Measurements from ENCODE around the gene PSPC1.
"Not testable (repeated sequence)": the region's sequence is repeated elsewhere in the genome, so short reads cannot be mapped to it uniquely, and the experiment has no call there.

The PSPC1 gene

GRCh38 chr13:19782727-19783682, at the start of gene PSPC1:
PSPC1 (minus strand) TSS chr13:19782945; CDS start chr13:19782757, 188 bp downstream.
- in situ Hi-C loops (cut with HindIII; ENCODE audit: low pct_unique_long_range_greater_than_20kb, low sequenced_read_pairs): not testable (repeated sequence)
- peak; percentile 83 to 94 for DNase-seq (ENCODE audit: low read depth in 1 of 2, low spot score in 1 of 2)

- no peak for TF ChIP-seq JUND (IDR thresholded peaks at IDR 0.05; ENCODE audit: low read depth)
- DNase-seq (ENCODE audit: low read depth in 1 of 2, low spot score in 1 of 2): no peak
- in situ Hi-C loops (cut with HindIII; ENCODE audit: low pct_unique_long_range_greater_than_20kb, low sequenced_read_pairs): no loop called here
These were observed 39.9 kb upstream of the PSPC1 start for GRCh38 chr13:19822673-19823072.

- TF ChIP-seq JUND (IDR thresholded peaks at IDR 0.05; ENCODE audit: low read depth): no peak
- in situ Hi-C loops (cut with HindIII; ENCODE audit: low pct_unique_long_range_greater_than_20kb, low sequenced_read_pairs): no loop called here
- peak; percentile 48 to 83 for DNase-seq (ENCODE audit: low read depth in 1 of 2, low spot score in 1 of 2)
These were observed 35.6 kb upstream of the PSPC1 start for GRCh38 chr13:19818223-19818842.

- TF ChIP-seq JUND (IDR thresholded peaks at IDR 0.05; ENCODE audit: low read depth): no peak
- in situ Hi-C loops (cut with HindIII; ENCODE audit: low pct_unique_long_range_greater_than_20kb, low sequenced_read_pairs): no loop called here
- no peak for DNase-seq (ENCODE audit: low read depth in 1 of 2, low spot score in 1 of 2)
These were observed 34.9 kb upstream of the PSPC1 start for GRCh38 chr13:19817510-19818158.

- in situ Hi-C loops (cut with HindIII; ENCODE audit: low pct_unique_long_range_greater_than_20kb, low sequenced_read_pairs): no loop called here
- no peak for TF ChIP-seq JUND (IDR thresholded peaks at IDR 0.05; ENCODE audit: low read depth)
- DNase-seq (ENCODE audit: low read depth in 1 of 2, low spot score in 1 of 2): no peak
These were observed 34.4 kb upstream of the PSPC1 start for GRCh38 chr13:19817106-19817505.

- in situ Hi-C loops (cut with HindIII; ENCODE audit: low pct_unique_long_range_greater_than_20kb, low sequenced_read_pairs); DNase-seq (ENCODE audit: low read depth in 1 of 2, low spot score in 1 of 2): not testable (repeated sequence)
These were observed 33.1 kb upstream of the PSPC1 start for GRCh38 chr13:19815842-19816241.

- in situ Hi-C loops (cut with HindIII; ENCODE audit: low pct_unique_long_range_greater_than_20kb, low sequenced_read_pairs): no loop called here
- no peak for TF ChIP-seq JUND (IDR thresholded peaks at IDR 0.05; ENCODE audit: low read depth)
These were observed 28.5 kb upstream of the PSPC1 start for GRCh38 chr13:19810996-19811881.

GRCh38 chr13:19810151-19810550, 27.4 kb upstream of the PSPC1 start:
- in situ Hi-C loops (cut with HindIII; ENCODE audit: low pct_unique_long_range_greater_than_20kb, low sequenced_read_pairs): no loop called here
- no peak for DNase-seq (ENCODE audit: low read depth in 1 of 2, low spot score in 1 of 2)
- no peak for TF ChIP-seq JUND (IDR thresholded peaks at IDR 0.05; ENCODE audit: low read depth)

More at GRCh38 chr13:19810996-19811881, 28.5 kb upstream of the PSPC1 start:
- DNase-seq (ENCODE audit: low read depth in 1 of 2, low spot score in 1 of 2): no peak

- DNase-seq (ENCODE audit: low read depth in 1 of 2, low spot score in 1 of 2): no peak
- TF ChIP-seq JUND (IDR thresholded peaks at IDR 0.05; ENCODE audit: low read depth): no peak
- in situ Hi-C loops (cut with HindIII; ENCODE audit: low pct_unique_long_range_greater_than_20kb, low sequenced_read_pairs): no loop called here
These were observed 23.0 kb upstream of the PSPC1 start for GRCh38 chr13:19805765-19806164.

GRCh38 chr13:19795956-19796355, 13.2 kb upstream of the PSPC1 start:
- in situ Hi-C loops (cut with HindIII; ENCODE audit: low pct_unique_long_range_greater_than_20kb, low sequenced_read_pairs): no loop called here
- no peak for TF ChIP-seq JUND (IDR thresholded peaks at IDR 0.05; ENCODE audit: low read depth)
- DNase-seq (ENCODE audit: low read depth in 1 of 2, low spot score in 1 of 2): no peak

- 0 out of 2 replicates have a peak, but pooled peaks have one; percentile 21 for TF ChIP-seq JUND (IDR thresholded peaks at IDR 0.05; ENCODE audit: low read depth)
- peak; percentile 46 to 97 for DNase-seq (ENCODE audit: low read depth in 1 of 2, low spot score in 1 of 2)
- in situ Hi-C loops (cut with HindIII; ENCODE audit: low pct_unique_long_range_greater_than_20kb, low sequenced_read_pairs): no loop called here
These were observed 11.9 kb upstream of the PSPC1 start for GRCh38 chr13:19794631-19795030.

- no peak for TF ChIP-seq JUND (IDR thresholded peaks at IDR 0.05; ENCODE audit: low read depth)
These were observed 9.3 kb upstream of the PSPC1 start for GRCh38 chr13:19791953-19792537.

More at GRCh38 chr13:19791953-19792537, 9.3 kb upstream of the PSPC1 start:
- DNase-seq (ENCODE audit: low read depth in 1 of 2, low spot score in 1 of 2): no peak
- in situ Hi-C loops (cut with HindIII; ENCODE audit: low pct_unique_long_range_greater_than_20kb, low sequenced_read_pairs): no loop called here
